Keratinocyte (primary cell): ENCODE measurements around the gene CAMKMT. TPM values are rescaled to one million over a fixed set of nuclear protein-coding genes. Genes with fewer than 3 reads are reported as not detected.

ENCODE experiments used
- DNase-seq: peaks from one replicate; pipeline ENCODE4 v3.0.0-alpha.2; 2011; ENCODE audit warnings: low read depth, missing footprints, low spot score
- FAIRE-seq: peaks from 2 replicates; lab custom pipeline; 2011; peaks lifted over from hg19 to GRCh38; lab: Jason Lieb, UNC
- H2AFZ ChIP-seq: 2 replicates; pipeline ENCODE4 v1.6.0; 2012; ENCODE audit warnings: low read length, control low read depth, inconsistent platforms; ENCODE audit not compliant: control insufficient read depth
- H3K27ac ChIP-seq: 2 replicates; pipeline ENCODE4 v1.5.1; 2011; ENCODE audit warnings: low read length; ENCODE audit not compliant: control insufficient read depth, insufficient read depth
- H3K27me3 ChIP-seq: 3 replicates; pipeline ENCODE4 v1.6.0; 2011; ENCODE audit warnings: low read length; ENCODE audit not compliant: control insufficient read depth, insufficient read depth; ENCODE audit errors: extremely low read depth
- H3K36me3 ChIP-seq, 2 experiments: 2 replicates in 1 of 2; 3 replicates in 1 of 2; pipeline ENCODE4 v1.5.1; 2011; ENCODE audit warnings: low read length in 2 of 2, mild to moderate bottlenecking in 1 of 2; ENCODE audit not compliant: control insufficient read depth in 2 of 2, insufficient read depth in 2 of 2; ENCODE audit errors: extremely low read depth in 1 of 2
- H3K4me1 ChIP-seq: 3 replicates; pipeline ENCODE4 v1.5.1; 2011; ENCODE audit warnings: low read length; ENCODE audit not compliant: control insufficient read depth, insufficient read depth; ENCODE audit errors: extremely low read depth
- H3K4me2 ChIP-seq: 3 replicates; pipeline ENCODE4 v1.6.0; 2011; ENCODE audit warnings: low read depth, low read length; ENCODE audit not compliant: control insufficient read depth, insufficient read depth; ENCODE audit errors: extremely low read depth
- H3K4me3 ChIP-seq, 3 experiments: fragments of 200-600 bp in 1 of 3; sonication (generic) in 1 of 3; 2 replicates in 2 of 3; 3 replicates in 1 of 3; pipeline ENCODE4 v1.5.1; 2011 to 2016; ENCODE audit warnings: low read length in 3 of 3, mild to moderate bottlenecking in 3 of 3, control low read depth in 2 of 3, inconsistent platforms in 1 of 3, low read depth in 1 of 3, mixed read lengths in 1 of 3, mixed run types in 1 of 3, moderate library complexity in 1 of 3; ENCODE audit not compliant: control insufficient read depth in 2 of 3, insufficient read depth in 2 of 3; ENCODE audit errors: extremely low read depth in 1 of 3
- H3K79me2 ChIP-seq: 2 replicates; pipeline ENCODE4 v1.6.0; 2012; ENCODE audit warnings: low read length; ENCODE audit not compliant: control insufficient read depth, insufficient read depth
- H3K9ac ChIP-seq: 3 replicates; pipeline ENCODE4 v1.6.0; 2011; ENCODE audit warnings: low read length; ENCODE audit not compliant: control insufficient read depth, insufficient read depth; ENCODE audit errors: extremely low read depth
- H3K9me1 ChIP-seq: 3 replicates; pipeline ENCODE4 v1.6.0; 2011; ENCODE audit warnings: low read length; ENCODE audit not compliant: control insufficient read depth, insufficient read depth; ENCODE audit errors: extremely low read depth
- H3K9me3 ChIP-seq: 2 replicates; pipeline ENCODE4 v1.5.1; 2012; ENCODE audit warnings: low read depth, low read length; ENCODE audit not compliant: control insufficient read depth
- H4K20me1 ChIP-seq: 3 replicates; pipeline ENCODE4 v1.6.0; 2011; ENCODE audit warnings: low read length; ENCODE audit not compliant: control insufficient read depth, insufficient read depth; ENCODE audit errors: extremely low read depth
- EZH2 ChIP-seq: IDR thresholded peaks from one replicate; pipeline ENCODE4 v1.6.1; 2012; ENCODE audit warnings: inconsistent platforms, mild to moderate bottlenecking, low read length, moderate library complexity
- dilution Hi-C: fragments of 300-500 bp; cut with MboI; formaldehyde crosslinking; loops from one replicate; pipeline ENCODE4 v1.7.0; 2020; ENCODE audit warnings: low sequenced_read_pairs; ENCODE audit not compliant: extremely low pct_ligation_motif_present
- polyA plus RNA-seq, 5 experiments: library from polyadenylated mRNA; depleted of rRNA in 3 of 5; stranded (reverse) in 3 of 5; stranded (forward) in 1 of 5; unstranded in 1 of 5; fragments of >200 nt; gene quantifications; 1 replicate in 1 of 5; 2 replicates in 3 of 5; 3 replicates in 1 of 5; pipeline versions ENCODE4 v1.2.1 to v1.2.3, GENCODE V29; 2011 to 2012; ENCODE audit warnings: missing spikeins in 2 of 5, low read depth in 1 of 5, low replicate concordance in 1 of 5
- TF ChIP-seq, protein P1 (sequence below), 3 experiments: IDR thresholded peaks in 1 of 3; conservative IDR thresholded peaks in 1 of 3; optimal IDR thresholded peaks in 1 of 3; 2 replicates in 2 of 3; 3 replicates in 1 of 3; pipeline versions ENCODE3 to v1.5.1; 2011; ENCODE audit warnings: low read length in 3 of 3, mild to moderate bottlenecking in 3 of 3, moderate library complexity in 2 of 3, control low read depth in 1 of 3, inconsistent platforms in 1 of 3; ENCODE audit not compliant: insufficient read depth in 2 of 3; ENCODE audit errors: extremely low read depth in 1 of 3

CAMKMT gene
- polyA plus RNA-seq, 1 donor (not counting 4 experiments of a cell fraction or from before 2014, with no cell fraction given), result 9.9 TPM

DNA sequence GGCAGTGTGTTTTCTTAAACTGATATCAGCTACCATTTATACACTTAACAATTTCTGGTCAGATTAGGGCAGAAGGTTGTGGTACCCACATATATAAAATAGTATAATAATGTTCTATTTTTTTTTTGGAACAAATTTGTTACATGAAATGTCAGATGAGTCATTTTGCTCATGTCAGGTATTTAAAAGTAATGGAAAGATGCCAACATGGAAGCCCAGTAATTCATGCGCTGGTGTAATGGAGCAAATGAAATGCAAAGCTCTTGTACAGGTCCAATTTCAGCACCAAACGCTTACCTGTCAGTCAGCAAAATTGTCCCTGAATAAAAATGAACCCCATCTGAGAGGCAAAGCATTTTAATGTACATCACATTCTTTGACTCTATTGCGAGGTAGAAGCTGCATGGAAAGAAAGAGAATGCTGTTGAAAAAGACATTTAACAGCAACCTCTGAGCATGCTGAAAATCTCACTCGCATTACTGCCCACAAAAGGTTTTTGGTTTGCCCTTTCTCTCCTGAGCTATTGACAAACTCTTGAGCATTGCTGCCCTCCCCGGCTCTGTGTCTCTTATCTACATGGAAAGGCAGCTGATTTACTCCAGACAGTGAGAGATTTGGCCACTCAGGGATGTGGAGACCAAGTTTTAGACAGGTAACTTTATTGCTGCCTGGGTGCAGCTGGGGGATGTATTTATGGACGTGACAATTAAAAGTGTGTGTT lies 217.5 kb downstream of the CAMKMT start:
- DNase-seq, result no peak
- Histone ChIP-seq H3K4me1 (peaks cover 35% of the 10 kb centered on the region), H3K9ac (peak overlapping the region; percentile 10), H3K4me3 (peak overlapping the region in 2 of 3 experiments; percentile 21 to 53), H3K36me3 (no peaks in the 10 kb centered on the region), H3K27ac (peak overlapping the region; percentile 62), H3K27me3 (no peaks in the 10 kb centered on the region), H3K9me1 (no peaks in the 10 kb centered on the region), H2AFZ (no peak overlapping the region), H3K79me2 (no peaks in the 10 kb centered on the region), H4K20me1 (no peaks in the 10 kb centered on the region), H3K9me3 (no peaks in the 10 kb centered on the region), H3K4me2 (peak overlapping the region; percentile 80)
- no peak for FAIRE-seq
- dilution Hi-C loops, result no loop called here
- TF ChIP-seq EZH2, result no peak
- TF ChIP-seq, protein P1, sequence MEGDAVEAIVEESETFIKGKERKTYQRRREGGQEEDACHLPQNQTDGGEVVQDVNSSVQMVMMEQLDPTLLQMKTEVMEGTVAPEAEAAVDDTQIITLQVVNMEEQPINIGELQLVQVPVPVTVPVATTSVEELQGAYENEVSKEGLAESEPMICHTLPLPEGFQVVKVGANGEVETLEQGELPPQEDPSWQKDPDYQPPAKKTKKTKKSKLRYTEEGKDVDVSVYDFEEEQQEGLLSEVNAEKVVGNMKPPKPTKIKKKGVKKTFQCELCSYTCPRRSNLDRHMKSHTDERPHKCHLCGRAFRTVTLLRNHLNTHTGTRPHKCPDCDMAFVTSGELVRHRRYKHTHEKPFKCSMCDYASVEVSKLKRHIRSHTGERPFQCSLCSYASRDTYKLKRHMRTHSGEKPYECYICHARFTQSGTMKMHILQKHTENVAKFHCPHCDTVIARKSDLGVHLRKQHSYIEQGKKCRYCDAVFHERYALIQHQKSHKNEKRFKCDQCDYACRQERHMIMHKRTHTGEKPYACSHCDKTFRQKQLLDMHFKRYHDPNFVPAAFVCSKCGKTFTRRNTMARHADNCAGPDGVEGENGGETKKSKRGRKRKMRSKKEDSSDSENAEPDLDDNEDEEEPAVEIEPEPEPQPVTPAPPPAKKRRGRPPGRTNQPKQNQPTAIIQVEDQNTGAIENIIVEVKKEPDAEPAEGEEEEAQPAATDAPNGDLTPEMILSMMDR (optimal IDR thresholded peaks at IDR 0.05 in 1 of 3, IDR thresholded peaks at IDR 0.05 in 1 of 3, conservative IDR thresholded peaks at IDR 0.05 in 1 of 3; ENCODE audit: extremely low read depth in 1 of 3, insufficient read depth in 2 of 3, low read length in 3 of 3), result no peak

DNA sequence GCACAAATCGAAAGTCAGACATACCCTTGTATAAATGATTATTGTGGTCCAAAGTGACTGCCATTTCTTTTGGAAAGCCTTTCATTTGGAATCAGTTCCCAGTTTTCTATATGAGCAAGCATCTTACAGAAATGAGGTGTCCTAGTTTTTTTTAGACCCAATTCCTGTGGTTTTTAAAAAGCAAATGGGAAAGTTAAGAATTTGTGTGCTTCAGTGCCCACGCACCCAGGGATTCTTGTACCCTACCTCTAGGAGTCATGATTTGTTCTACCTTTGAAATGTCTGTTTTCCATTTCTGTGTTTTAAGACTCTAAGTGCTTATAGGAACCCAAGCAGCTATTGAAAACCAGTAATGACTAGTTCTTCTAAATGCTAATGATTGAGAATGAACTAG lies 218.1 kb downstream of the CAMKMT start:
- no peak overlapping the region for H2AFZ ChIP-seq
- no peak for FAIRE-seq
- dilution Hi-C loops, result no loop called here
- no peaks in the 10 kb centered on the region for H3K79me2 ChIP-seq
- H3K4me1 ChIP-seq, result peaks cover 35% of the 10 kb centered on the region
- peak overlapping the region; percentile 42 for H3K4me2 ChIP-seq
- H3K36me3 ChIP-seq, result no peaks in the 10 kb centered on the region
- no peaks in the 10 kb centered on the region for H3K9me1 ChIP-seq
- H3K4me3 ChIP-seq, result no peak overlapping the region
- no peak for DNase-seq
- H3K27ac ChIP-seq, result no peak overlapping the region
- H3K27me3 ChIP-seq, result no peaks in the 10 kb centered on the region
- H3K9me3 ChIP-seq, result no peaks in the 10 kb centered on the region
- H4K20me1 ChIP-seq, result no peaks in the 10 kb centered on the region
- no peak overlapping the region for H3K9ac ChIP-seq
- TF ChIP-seq, protein P1 (optimal IDR thresholded peaks at IDR 0.05 in 1 of 3, IDR thresholded peaks at IDR 0.05 in 1 of 3, conservative IDR thresholded peaks at IDR 0.05 in 1 of 3; ENCODE audit: extremely low read depth in 1 of 3, insufficient read depth in 2 of 3, low read length in 3 of 3), result no peak
- TF ChIP-seq EZH2, result no peak
